Measurements from ENCODE around the gene SNX8.

The SNX8 gene

GRCh38 chr7:2314209-2314955 lies at the start of gene SNX8:
Gene SNX8, minus strand, starts transcription at chr7:2314441. Its CDS starts 20 bp downstream, at chr7:2314421.
- peak; percentile 84 to 92 for DNase-seq (ENCODE audit: low read depth in 2 of 2)
- TF ChIP-seq, protein P1, sequence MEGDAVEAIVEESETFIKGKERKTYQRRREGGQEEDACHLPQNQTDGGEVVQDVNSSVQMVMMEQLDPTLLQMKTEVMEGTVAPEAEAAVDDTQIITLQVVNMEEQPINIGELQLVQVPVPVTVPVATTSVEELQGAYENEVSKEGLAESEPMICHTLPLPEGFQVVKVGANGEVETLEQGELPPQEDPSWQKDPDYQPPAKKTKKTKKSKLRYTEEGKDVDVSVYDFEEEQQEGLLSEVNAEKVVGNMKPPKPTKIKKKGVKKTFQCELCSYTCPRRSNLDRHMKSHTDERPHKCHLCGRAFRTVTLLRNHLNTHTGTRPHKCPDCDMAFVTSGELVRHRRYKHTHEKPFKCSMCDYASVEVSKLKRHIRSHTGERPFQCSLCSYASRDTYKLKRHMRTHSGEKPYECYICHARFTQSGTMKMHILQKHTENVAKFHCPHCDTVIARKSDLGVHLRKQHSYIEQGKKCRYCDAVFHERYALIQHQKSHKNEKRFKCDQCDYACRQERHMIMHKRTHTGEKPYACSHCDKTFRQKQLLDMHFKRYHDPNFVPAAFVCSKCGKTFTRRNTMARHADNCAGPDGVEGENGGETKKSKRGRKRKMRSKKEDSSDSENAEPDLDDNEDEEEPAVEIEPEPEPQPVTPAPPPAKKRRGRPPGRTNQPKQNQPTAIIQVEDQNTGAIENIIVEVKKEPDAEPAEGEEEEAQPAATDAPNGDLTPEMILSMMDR (IDR thresholded peaks at IDR 0.05; ENCODE audit: low read depth, low read length) = no peak
- H3K4me3 ChIP-seq (replicated peaks in 1 of 2; ENCODE audit: low read depth in 2 of 2, low read length in 2 of 2) = peak within 1 kb of the TSS; percentile 94 to 95

- TF ChIP-seq, protein P1 (IDR thresholded peaks at IDR 0.05; ENCODE audit: low read depth, low read length) = no peak
- no peak for DNase-seq (ENCODE audit: low read depth in 2 of 2)
- H3K4me3 ChIP-seq (replicated peaks in 1 of 2; ENCODE audit: low read depth in 2 of 2, low read length in 2 of 2) = no peak overlapping the region
Measured at GRCh38 chr7:2362385-2363088, 48.3 kb upstream of the SNX8 start.

GRCh38 chr7:2360796-2361195 lies 46.6 kb upstream of the SNX8 start:
- TF ChIP-seq, protein P1 (IDR thresholded peaks at IDR 0.05; ENCODE audit: low read depth, low read length) = no peak
- no peak overlapping the region for H3K4me3 ChIP-seq (replicated peaks in 1 of 2; ENCODE audit: low read depth in 2 of 2, low read length in 2 of 2)
- peak; percentile 61 to 77 for DNase-seq (ENCODE audit: low read depth in 2 of 2)

DNA sequence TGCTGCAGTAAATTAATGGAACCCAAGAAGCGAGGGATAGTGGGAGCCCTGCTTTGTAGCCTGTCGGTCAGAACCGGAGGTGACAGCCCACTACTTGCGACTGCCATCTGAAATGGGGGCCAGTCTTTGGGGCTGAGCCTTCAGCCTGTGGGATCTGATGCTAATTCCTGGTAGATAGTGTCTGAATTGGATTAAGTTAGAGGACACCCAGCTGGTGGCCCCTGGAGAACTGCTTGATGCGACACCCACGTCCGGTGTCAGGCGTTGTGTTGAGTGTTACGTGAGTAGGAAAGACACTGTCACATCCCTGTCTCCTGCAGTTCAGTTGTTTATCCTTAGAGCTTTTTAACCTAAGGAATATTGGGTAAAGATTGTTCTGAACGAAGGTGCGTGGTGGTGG lies 45.4 kb upstream of the SNX8 start:
- TF ChIP-seq, protein P1 (IDR thresholded peaks at IDR 0.05; ENCODE audit: low read depth, low read length) = no peak
- DNase-seq (ENCODE audit: low read depth in 2 of 2) = no peak
- H3K4me3 ChIP-seq (replicated peaks in 1 of 2; ENCODE audit: low read depth in 2 of 2, low read length in 2 of 2) = no peak overlapping the region

- TF ChIP-seq, protein P1 (IDR thresholded peaks at IDR 0.05; ENCODE audit: low read depth, low read length) = no peak
- H3K4me3 ChIP-seq (replicated peaks in 1 of 2; ENCODE audit: low read depth in 2 of 2, low read length in 2 of 2) = no peak overlapping the region
- DNase-seq (ENCODE audit: low read depth in 2 of 2) = no peak
Measured at GRCh38 chr7:2358968-2359527, 44.8 kb upstream of the SNX8 start.

DNA sequence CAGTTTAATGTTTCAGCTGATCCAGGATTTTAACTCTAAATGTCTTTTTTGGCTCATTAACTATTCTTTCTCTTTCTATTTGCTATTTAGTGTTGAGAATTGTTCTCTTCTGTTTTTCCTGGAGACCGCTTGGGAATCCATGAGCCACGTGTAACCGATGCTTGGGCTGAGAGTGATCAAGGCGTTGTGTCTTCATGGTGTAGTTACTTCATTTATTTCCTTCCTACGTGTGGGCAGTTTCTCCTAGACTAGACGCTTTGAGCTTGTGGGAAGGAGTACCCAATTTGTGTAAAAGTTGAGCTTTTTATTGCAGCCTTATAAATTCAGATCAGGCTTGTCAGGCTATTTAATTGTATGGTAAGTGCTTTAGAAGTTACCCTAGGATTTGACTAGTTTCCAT lies 43.3 kb upstream of the SNX8 start:
- H3K4me3 ChIP-seq (replicated peaks in 1 of 2; ENCODE audit: low read depth in 2 of 2, low read length in 2 of 2) = no peak overlapping the region
- no peak for DNase-seq (ENCODE audit: low read depth in 2 of 2)

More for the DNA sequence above, 43.3 kb upstream of the SNX8 start:
- TF ChIP-seq, protein P1 (IDR thresholded peaks at IDR 0.05; ENCODE audit: low read depth, low read length) = no peak
